Measurements from ENCODE around the gene SPIN1.

Gene SPIN1

GRCh38 chr9:88441301-88442007 lies 53.2 kb downstream of the SPIN1 start:
- Histone ChIP-seq H3K4me2 (no peak overlapping the region), H3K79me2 (ENCODE audit: insufficient read depth, low read depth) (0 out of 2 replicates have a peak, but pooled peaks cover 8% of the 10 kb centered on the region)

GRCh38 chr9:88443480-88444113 lies 55.4 kb downstream of the SPIN1 start:
- H3K4me3 ChIP-seq (IDR thresholded peaks at IDR 0.05; ENCODE audit: insufficient read depth, low read depth, low read length) = no peak overlapping the region
- no peak overlapping the region for H3K4me2 ChIP-seq
- H3K27ac ChIP-seq = no peak overlapping the region
- 0 out of 2 replicates have a peak, but pooled peaks cover 13% of the 10 kb centered on the region for H3K79me2 ChIP-seq (ENCODE audit: insufficient read depth, low read depth)
- no peak overlapping the region for H2AFZ ChIP-seq (ENCODE audit: low read depth)
- no peak for TF ChIP-seq CTCF (conservative IDR thresholded peaks at IDR 0.05; ENCODE audit: low read depth, low read length)
- H3K4me1 ChIP-seq (ENCODE audit: low read depth, poor library complexity, severe bottlenecking) = peaks cover 16% of the 10 kb centered on the region
- no peaks in the 10 kb centered on the region for H4K20me1 ChIP-seq (ENCODE audit: insufficient read depth)
- no peaks in the 10 kb centered on the region for H3K36me3 ChIP-seq (ENCODE audit: insufficient read depth)
- no peaks in the 10 kb centered on the region for H3K27me3 ChIP-seq (ENCODE audit: insufficient read depth, low read depth)
- H3K9ac ChIP-seq = no peak overlapping the region

More at GRCh38 chr9:88441301-88442007, 53.2 kb downstream of the SPIN1 start:
- Histone ChIP-seq H3K27me3 (ENCODE audit: insufficient read depth, low read depth) (no peaks in the 10 kb centered on the region), H3K27ac (no peak overlapping the region), H4K20me1 (ENCODE audit: insufficient read depth) (no peaks in the 10 kb centered on the region), H3K9ac (no peak overlapping the region), H2AFZ (ENCODE audit: low read depth) (no peak overlapping the region), H3K4me1 (ENCODE audit: low read depth, poor library complexity, severe bottlenecking) (peaks cover 5% of the 10 kb centered on the region), H3K36me3 (ENCODE audit: insufficient read depth) (no peaks in the 10 kb centered on the region), H3K4me3 (IDR thresholded peaks at IDR 0.05; ENCODE audit: insufficient read depth, low read depth, low read length) (no peak overlapping the region)
- no peak for TF ChIP-seq CTCF (conservative IDR thresholded peaks at IDR 0.05; ENCODE audit: low read depth, low read length)

GRCh38 chr9:88446728-88447127 lies 58.5 kb downstream of the SPIN1 start:
- Histone ChIP-seq H4K20me1 (ENCODE audit: insufficient read depth) (no peaks in the 10 kb centered on the region), H3K4me2 (no peak overlapping the region), H2AFZ (ENCODE audit: low read depth) (no peak overlapping the region), H3K9ac (no peak overlapping the region), H3K4me3 (IDR thresholded peaks at IDR 0.05; ENCODE audit: insufficient read depth, low read depth, low read length) (no peak overlapping the region), H3K79me2 (ENCODE audit: insufficient read depth, low read depth) (0 out of 2 replicates have a peak, but pooled peaks cover 5% of the 10 kb centered on the region), H3K27ac (no peak overlapping the region), H3K36me3 (ENCODE audit: insufficient read depth) (no peaks in the 10 kb centered on the region), H3K27me3 (ENCODE audit: insufficient read depth, low read depth) (no peaks in the 10 kb centered on the region), H3K4me1 (ENCODE audit: low read depth, poor library complexity, severe bottlenecking) (peaks cover 16% of the 10 kb centered on the region)
- TF ChIP-seq CTCF (conservative IDR thresholded peaks at IDR 0.05; ENCODE audit: low read depth, low read length) = no peak

- Histone ChIP-seq H4K20me1 (ENCODE audit: insufficient read depth) (no peaks in the 10 kb centered on the region), H2AFZ (ENCODE audit: low read depth) (no peak overlapping the region), H3K27ac (no peak overlapping the region), H3K79me2 (ENCODE audit: insufficient read depth, low read depth) (0 out of 2 replicates have a peak, but pooled peaks cover 5% of the 10 kb centered on the region), H3K4me3 (IDR thresholded peaks at IDR 0.05; ENCODE audit: insufficient read depth, low read depth, low read length) (no peak overlapping the region), H3K36me3 (ENCODE audit: insufficient read depth) (no peaks in the 10 kb centered on the region), H3K4me1 (ENCODE audit: low read depth, poor library complexity, severe bottlenecking) (peaks cover 10% of the 10 kb centered on the region), H3K9ac (no peak overlapping the region), H3K27me3 (ENCODE audit: insufficient read depth, low read depth) (no peaks in the 10 kb centered on the region), H3K4me2 (no peak overlapping the region)
- no peak for TF ChIP-seq CTCF (conservative IDR thresholded peaks at IDR 0.05; ENCODE audit: low read depth, low read length)
These were observed 59.2 kb downstream of the SPIN1 start for GRCh38 chr9:88447431-88447830.

All from KMS-11 (cell line).